NOMO-1 treated with DMSO at 0.1 percent for 48 hours (cell line): Measurements from ENCODE around the gene TPPP.

Experiments
- DNase-seq: peaks from one replicate; lab custom pipeline; 2025; ENCODE audit not compliant: unreplicated experiment; lab: John Stamatoyannopoulos, UW

TPPP gene

DNA sequence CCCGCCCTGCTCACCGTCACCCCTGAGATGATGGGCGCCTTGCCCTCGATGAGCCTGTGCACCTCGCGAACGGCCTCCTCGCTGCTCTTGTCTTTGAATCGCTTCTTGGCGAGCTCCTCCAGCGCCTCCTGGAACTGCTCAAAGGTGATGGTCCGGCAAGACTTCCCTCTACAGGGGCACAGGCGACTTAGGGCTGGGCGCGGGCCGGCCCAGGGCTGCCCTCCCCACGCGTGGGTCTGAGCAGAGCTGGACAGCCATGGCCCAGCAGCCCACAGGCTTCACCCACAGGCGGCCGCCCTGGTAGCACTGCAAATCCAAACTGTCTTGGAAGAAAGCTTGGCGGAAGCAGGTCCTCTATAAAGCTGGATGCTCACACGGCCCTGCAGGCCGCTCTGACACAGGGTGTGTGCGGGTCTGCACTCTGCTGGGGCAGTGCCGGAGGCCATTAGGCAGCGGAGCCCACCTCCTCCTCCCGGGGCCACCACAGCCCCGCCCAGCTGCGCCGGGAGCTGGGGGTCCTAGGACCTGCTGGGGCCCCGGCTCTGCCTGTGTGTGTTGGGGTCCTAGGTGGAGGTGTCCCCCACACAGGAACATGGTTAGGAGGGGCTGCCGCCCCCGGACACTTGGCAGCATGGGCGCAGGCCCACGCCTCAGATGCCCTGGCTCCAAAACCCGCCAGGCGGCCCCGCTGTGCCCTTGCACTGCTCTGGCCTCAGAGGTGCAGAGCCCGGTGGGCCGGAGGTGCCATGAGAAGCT lies 27.0 kb downstream of the TPPP start:
- no peak for DNase-seq

DNA sequence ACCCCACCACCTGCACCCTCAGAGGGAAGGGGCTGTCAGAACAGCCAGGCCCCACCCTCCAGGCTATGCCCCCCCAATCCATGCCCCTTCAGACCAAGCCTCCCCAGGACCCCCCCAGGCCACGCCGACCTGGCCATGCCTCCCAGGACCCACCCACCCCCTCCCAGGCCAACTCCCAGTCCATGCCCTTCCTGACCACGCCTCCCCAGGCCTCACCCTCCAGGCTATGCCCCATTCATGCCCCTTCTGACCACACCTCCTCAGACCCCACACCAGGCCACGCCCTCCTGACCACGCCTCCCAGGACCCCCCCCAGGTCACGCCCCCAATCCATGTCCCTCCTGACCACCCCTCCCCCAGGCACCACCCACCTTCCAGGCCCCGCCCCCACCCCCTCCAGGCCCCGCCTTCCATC lies 27.6 kb downstream of the TPPP start:
- DNase-seq = no peak

DNA sequence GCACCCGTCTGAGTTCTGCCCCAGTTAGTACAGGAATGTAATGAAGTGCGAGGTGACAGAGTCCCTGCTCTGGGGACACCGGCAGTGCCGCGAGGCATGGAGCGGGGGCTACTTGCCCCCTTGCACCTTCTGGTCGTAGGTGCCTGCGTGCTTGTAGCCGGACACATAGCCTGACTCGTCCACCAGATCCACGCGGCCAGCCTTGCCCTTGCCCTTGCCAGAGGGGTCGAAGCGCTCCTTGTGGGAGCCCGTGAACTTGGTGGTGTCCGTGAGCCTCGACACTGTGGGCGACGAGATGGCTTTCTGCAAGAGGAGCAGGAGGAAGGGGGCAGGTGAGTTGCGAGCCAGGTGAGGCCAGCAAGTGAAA lies 28.2 kb downstream of the TPPP start:
- no peak for DNase-seq

DNA sequence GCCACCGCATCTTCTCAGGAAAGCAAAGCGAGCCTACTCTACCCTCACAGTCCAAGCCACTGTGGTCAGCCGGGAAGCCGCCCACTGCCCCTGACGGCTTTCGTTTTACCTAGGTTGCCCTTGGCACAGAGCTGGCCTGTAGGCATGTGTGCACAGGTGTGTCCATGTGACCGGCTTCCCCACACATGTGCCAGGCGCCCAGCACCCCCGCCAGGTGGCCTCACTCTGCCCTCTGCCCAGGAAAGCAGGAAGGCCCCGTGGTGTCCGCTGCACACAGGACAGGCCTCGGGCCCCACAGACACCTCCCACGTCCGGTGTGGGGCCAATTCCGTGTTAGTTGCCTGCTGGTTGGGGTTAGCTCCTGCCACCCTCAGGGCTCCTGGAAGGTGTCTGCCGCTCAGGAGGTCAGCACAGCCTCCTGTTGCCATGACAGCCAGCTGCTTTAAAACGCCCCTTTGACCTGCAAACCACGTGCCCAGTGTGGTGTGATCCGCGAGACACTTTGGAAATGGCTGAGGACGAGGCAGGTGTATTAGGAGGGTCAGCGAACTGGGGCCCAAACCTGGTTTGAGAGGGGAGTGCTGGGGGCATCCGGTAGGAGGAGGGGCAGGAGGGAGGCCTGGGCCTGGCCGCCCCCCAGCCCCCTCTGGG lies 28.7 kb downstream of the TPPP start:
- no peak for DNase-seq

DNA sequence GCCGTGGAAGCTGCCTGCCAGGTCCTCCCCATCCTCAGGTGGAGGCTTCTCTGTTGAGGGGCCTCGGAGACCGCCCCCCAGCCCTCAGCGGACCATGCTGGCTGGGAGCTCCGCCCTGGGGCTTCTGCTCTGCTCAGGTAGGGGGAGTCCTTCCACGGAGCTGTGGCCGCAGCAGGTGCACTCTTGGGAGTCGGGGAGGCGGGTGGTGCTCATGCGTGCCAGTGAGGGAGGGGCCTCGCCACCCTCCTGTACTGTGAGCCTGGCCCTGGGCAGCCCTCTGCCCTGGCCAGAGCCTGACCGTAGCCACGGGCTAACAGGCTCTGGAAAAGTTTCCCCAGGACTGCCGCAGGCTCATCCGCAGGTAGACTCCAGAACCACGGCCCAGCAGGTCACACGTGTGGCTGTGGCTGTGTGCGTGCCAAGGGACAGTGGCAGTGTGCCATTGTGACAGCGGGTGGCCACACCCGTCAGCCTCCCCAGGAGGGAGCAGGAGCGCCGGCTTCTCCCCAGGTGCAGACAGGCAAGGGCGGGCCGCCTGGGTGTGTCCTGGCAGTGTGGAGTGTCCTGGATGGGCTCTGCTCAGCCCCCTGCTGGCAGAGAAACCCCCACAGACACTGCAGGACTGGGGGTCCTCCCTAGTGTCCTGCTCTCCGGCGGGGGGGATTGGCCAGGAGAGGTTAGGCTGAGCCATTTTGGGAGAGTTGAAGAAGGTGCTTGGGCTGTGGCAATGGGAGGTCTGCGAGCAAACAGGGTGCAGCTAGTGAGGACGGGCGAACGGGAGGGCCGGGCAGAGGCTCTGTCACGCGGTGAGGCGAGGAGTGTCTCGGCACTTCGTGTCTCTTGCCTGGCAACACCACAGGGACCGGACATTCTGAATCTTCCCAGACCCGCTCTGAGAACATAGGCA lies 29.5 kb downstream of the TPPP start:
- no peak for DNase-seq

DNA sequence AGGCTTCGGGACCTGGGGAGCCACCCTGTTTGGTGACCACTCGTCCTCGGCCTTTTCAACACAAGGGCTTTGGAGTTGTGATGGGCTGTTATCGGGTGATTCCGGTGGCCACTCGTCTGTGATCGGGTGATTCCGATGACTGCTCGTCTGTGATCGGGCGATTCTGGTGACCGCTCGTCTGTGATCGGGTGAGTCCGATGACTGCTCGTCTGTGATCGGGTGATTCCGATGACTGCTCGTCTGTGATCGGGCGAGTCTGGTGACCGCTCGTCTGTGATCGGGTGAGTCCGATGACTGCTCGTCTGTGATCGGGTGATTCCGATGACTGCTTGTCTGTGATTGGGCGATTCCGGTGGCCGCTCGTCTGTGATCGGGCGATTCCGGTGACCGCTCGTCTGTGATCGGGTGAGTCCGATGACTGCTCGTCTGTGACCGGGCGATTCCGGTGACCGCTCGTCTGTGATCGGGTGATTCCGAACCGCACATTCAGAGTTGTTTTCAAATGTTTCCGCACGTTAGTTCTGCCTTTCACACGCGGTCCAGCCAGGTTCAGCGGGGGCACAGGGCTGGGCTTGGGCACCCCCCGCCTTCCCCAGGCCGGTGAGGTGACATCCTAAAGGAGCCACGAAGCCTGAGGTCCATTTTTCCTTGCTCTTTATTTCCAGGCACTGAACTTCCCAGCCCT lies 30.3 kb downstream of the TPPP start:
- DNase-seq = no peak

DNA sequence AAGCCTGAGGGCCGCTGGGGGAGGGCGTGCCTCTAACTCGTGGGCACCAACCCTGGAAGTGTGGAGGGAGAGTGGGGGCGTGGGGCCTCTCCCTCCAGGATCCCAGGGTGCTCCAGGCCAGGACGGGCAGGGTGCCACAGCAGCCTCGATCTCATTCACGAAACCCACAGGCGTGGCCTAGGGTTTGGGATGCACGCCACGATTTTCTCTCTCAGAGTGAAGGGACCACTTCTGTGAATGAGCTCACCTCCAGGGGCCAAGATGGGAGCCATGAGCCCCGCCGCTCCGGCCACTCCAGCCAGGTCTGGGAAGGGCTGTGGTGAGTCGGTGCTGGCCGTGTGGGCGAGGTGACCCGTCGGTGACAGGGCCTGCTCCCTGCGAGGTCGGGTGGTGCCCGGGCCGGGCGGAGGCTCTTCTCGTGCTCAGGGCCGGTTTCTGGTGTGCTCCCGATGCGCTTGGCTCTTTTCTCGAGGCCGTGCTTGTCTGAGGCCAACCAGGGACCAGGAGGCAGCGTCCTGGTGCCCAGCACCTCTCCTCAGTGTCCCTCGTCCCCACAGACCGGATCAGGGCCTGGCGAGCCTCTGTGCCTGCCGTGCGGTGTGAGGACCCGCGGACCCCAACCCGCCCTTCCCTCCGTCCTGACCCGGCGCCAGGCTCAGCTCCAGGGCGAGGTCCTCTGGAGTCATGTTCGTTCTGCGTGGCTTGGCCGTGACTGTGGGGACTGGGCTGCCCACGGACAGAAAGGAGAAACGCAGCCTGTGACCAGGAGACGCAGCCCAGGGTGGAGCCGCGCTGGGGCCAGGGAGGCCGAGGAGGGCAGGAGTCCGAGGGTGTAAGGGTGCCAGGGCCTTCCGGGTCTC lies 31.0 kb downstream of the TPPP start:
- no peak for DNase-seq

DNA sequence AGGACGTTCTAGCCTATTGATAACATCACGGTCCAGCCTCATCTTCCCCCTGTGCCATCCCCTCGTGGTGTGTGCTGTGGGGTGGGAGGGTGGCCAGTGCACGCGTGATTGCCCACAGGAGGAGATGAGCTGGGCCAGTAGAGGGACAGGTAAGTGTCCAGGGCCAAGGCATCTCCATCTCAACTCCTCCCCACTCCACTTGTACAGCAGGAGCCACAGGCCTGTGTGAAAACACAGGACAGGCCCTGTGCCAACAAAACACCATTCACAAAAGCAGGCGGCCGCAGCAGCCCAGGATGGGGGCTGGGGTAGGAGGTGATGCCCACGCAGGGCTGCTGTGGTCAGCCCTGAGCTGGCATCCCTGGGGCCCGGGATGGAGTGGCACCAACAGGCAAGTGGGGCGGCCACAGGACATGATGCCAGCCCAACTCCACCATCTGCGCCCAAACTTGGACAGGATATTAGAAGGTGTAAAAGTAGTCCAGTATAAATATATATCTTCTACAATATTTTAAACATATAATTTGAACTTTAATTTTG lies 32.6 kb downstream of the TPPP start:
- DNase-seq = no peak

DNA sequence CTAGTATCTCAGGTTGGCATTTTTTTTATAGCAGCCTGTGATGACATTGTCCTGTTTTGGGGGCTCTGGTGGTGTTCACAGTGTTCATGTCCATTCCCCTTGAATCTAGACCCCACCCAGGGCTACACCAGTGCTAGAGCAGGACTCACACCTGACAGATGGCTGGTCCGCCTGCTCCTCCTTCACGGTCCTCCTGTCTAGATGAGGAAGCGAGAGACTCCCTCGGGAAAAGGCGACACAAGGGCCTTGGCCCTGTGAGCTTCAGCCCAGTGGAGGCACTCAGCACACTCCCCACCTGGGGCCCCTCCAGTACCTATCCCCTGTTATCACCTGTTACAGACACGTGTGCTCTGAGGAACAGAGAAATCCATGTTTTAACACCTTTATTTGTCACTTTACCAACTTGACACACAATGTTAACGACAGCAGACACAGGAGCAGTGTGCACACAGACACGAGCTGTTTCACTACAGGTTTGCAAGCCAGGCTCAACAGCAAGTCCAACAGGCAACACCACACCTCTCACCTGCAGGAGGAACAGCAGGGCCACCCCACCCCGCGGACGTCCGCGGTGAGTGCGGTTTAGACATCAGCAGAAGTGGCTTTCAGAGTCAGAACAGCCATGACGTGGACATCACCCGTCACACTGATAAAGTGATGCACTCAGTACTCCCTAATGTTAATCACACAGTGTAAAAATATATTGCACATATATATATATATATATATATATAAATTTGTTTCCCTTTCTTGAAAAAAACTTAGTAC lies 33.5 kb downstream of the TPPP start:
- DNase-seq = no peak

DNA sequence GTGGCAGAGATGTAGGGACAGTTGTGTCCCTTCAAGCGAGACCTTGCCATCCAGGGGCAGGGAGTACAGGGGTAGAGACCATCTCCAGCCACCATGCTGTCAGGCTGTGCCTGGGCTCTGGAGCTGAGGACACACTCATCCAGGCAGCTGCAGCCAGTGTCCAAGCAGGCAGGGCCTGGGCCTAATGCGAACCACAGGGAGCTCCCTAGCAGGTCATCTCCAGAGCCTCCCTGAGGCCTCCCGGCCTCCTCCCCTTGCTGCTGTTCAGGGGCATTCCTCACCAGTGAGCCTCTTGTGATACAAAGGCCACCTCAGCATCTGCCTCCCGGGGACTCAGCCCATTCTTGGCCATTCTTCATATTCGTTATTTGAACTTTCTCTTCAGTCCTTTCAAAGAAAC lies 35.0 kb downstream of the TPPP start:
- DNase-seq = no peak

DNA sequence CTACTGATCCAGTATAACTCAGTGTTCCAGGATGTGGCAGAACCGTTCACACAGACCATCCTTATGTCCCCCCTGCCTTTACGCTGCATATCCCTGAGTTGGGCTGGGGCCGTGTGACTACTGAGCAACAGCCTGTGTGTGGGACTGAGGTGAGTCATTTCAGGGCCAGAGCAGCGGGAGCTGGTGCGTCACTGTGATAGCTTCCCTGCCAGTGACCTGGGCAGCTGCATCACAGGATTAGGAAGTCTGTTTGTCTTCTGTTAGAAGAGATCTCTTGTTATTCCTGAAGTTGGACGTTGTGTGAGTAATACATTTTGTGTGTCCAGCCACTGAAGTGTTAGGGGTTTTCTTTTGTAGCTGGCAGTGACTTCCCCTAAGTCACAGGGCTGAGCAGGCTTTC lies 35.6 kb downstream of the TPPP start:
- DNase-seq = no peak

DNA sequence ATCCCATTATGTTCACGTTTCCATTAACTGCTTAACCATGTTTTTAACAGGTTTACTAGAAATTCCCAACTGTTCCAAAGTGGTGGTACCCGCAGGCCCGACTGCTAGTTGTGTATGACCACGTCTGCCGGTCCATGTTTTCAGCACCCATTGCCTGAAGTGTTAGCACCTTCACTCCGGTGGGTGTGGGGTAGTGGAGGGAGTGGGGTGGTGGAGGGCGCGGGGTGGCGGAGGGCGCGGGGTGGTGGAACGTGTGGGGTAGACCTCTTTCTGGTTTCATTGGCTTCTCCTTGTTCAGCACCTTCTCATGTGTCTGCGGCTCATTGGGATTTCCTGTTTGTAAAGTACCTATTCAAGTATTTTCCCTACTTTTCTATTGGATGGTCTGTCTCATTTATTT lies 37.7 kb downstream of the TPPP start:
- no peak for DNase-seq

DNA sequence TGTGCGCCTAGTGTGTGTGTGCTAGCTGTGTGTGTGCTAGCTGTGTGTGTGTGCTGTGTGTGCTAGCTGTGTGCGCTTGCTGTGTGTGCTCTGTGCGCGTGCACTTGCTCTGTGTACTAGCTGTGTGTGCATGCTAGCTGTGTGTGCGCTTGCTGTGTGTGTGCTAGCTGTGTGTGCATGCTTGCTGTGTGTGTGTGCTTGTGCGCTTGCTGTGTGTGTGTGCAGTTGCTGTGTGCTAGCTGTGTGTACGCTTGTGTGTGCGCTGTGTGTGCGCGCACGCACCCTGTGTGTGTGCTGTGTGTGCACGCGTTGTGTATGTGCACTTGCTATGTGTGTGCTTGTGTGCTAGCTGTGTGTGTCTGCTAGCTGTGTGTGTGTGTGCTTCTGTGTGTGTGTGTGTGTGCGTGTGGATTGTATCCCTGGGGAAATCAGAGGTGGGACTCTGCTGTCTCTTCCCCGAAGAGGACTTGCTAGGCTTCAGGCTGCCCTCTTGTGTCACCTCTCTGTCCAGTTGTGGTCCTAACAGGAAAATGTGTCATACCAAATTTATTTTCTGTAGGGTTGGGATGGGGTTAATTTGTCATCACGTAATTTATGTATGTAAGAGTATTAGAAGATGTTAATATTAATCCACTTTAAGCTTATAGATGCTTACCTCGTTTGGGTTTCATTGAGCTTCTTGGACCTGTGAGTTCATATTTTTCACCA lies 38.9 kb downstream of the TPPP start:
- DNase-seq = no peak

DNA sequence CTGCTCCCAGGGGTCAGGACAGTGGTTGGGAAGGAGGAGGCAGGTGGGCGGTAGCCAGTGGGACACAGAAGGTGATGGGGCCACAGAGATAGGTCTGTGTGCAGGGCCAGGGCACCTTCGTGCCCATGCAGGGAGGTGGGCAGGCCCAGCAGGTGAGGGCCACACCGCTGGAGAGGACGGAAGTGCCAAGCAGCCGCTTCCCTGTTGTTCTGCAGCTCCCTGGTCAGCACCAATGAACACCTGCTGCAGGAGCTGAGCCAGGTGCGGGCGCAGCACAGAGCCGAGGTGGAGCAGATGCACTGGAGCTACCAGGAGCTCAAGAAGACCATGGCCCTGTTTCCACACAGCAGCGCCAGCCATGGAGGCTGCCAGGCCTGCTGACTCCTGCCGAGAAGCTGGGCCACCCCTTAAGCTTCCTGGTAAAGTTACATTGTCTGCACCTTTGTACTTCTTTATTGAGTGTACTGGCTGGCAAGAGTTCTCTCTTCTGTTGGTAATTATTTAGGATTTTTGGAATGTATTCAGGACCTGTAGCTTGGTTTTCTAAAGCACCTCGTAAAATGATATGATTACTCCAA lies 40.3 kb downstream of the TPPP start:
- no peak for DNase-seq

DNA sequence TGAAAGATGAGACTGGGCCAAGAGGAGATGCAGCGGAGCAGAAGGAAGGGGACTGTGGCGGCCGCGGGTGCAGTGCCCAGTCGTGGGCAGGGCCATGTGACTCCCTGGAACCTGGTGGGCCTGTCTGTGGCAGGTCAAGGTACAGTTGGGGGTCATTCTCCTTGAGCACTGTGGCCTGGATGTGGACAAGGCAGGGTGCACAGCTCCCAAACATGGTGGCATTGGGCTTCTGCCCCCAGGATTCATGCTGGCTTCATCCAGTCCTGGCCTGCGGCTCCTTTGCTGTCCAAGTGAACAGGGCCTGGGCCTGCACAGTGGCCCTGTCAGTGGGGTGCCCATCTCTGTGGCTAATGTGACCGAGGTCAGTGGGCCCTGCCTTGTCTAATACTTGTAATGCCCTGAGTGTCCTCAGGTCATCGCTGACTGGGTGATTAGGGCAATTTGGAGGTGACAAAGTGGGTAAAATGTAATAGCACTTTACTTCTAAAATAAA lies 41.1 kb downstream of the TPPP start:
- DNase-seq = no peak

DNA sequence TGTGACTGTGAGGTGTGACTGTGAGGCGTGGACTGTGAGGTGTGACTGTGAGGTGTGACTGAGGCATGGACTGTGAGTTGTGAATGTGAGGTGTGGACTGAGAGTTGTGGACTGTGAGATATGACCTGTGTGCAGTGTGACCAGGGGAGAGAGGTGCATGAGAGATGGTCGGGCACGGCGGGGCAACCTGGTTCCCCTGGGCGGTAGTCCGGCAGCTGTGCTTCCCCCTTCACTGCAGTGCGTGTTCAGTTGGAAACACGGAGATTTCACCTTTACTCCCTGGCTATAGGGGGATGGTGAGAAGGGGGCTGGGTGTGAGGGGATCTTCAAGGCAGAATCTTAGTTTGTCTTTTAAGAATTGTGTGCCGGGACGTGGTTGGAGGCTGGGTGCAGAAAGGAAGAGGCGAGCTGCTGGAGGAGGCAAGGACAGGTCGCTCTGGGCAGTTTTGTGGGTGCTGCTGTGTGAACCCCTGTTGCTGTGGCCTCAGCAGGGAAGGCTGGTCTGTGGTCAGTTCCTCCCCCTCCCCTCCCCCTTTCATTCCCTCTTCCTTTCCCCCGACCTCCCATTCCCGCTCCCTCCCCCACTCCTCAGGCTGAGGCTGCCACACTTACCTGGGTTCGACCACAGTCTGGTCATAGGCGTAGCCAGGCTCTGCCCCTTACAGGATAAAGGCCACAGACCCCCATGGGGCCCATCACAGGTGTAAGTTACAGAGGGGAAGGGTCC lies 41.7 kb downstream of the TPPP start:
- DNase-seq = no peak

DNA sequence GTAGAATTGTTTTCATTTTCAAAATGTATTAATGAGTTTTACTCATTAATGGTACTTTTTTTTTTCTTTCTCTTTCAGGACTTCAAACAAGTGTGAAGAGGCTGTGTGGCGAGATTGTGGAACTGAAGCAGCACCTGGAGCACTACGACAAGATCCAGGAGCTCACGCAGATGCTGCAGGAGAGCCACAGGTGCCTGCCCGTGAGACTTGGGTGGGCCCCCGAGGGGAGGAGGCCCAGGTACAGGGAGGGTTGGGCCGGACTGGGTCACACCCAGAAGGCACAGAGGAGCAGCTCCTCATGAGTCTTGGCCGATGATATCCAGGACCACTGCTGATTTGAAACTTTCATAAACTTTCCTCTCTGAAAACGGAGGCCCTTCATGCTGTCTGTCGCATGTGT lies 45.4 kb downstream of the TPPP start:
- no peak for DNase-seq

DNA sequence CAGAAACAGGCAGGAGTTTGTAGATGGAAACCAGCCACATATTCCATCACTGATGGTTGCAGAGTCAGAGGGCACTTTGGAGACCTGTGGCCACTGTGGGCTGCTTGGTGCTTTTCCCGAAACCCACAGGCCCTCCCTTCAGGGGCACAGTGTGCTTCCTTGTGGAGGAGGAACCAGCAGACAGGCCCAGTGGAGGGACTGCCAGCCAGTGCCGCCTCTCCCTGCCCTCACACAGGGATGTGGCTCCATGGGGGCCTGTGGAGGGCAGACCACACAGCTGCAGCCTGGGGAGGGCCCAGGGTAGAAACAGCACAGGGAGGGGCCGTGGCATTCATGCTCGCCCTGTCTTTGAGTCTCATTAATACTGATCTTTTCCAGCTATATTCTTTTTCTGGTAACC lies 45.8 kb downstream of the TPPP start:
- DNase-seq = no peak
